ENCODE results near the gene TERF2IP. TPM values are rescaled to one million over a fixed set of nuclear protein-coding genes. Genes with fewer than 3 reads are reported as not detected.

TERF2IP gene
- total RNA-seq, 1 donor from 2014 or later = 65.1 TPM

GRCh38 chr16:75632857-75633256, 14.7 kb upstream of the TERF2IP start:
- no peaks in the 10 kb centered on the region for H3K27me3 ChIP-seq
- H3K4me1 ChIP-seq = no peaks in the 10 kb centered on the region
- peaks cover 0 to 91% of the 10 kb centered on the region in 2 donors for H3K36me3 ChIP-seq

DNA sequence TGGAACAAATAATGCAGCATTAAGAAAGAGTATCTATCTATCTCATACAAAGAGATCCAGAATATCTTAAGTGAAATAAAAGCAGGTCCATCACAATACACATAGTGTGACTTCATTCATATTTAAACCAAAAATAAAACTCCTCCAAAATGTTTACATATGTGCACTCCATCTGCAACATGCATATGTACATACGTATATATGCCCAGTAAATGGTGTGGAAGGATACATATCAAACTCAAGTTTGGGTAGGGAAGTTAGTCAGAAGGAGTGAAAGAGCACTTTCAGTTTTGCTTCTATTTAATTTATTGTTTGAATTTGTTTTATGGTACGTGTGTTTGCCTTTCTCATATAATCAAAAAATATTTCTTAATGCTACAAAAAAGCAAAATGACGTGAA, 12.5 kb upstream of the TERF2IP start:
- TF ChIP-seq, protein P1, sequence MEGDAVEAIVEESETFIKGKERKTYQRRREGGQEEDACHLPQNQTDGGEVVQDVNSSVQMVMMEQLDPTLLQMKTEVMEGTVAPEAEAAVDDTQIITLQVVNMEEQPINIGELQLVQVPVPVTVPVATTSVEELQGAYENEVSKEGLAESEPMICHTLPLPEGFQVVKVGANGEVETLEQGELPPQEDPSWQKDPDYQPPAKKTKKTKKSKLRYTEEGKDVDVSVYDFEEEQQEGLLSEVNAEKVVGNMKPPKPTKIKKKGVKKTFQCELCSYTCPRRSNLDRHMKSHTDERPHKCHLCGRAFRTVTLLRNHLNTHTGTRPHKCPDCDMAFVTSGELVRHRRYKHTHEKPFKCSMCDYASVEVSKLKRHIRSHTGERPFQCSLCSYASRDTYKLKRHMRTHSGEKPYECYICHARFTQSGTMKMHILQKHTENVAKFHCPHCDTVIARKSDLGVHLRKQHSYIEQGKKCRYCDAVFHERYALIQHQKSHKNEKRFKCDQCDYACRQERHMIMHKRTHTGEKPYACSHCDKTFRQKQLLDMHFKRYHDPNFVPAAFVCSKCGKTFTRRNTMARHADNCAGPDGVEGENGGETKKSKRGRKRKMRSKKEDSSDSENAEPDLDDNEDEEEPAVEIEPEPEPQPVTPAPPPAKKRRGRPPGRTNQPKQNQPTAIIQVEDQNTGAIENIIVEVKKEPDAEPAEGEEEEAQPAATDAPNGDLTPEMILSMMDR (IDR thresholded peaks at IDR 0.05) = no peak
- TF ChIP-seq POLR2AphosphoS5 (IDR thresholded peaks at IDR 0.05; ENCODE audit: insufficient read depth in 1 of 2, low read depth in 1 of 2) = no peak
- no peak for DNase-seq (ENCODE audit: extremely low spot score in 2 of 2)
- Histone ChIP-seq H3K9me3 (no peaks in the 10 kb centered on the region), H3K4me1 (no peaks in the 10 kb centered on the region), H3K4me3 (no peak overlapping the region), H3K27ac (no peak overlapping the region), H3K27me3 (no peaks in the 10 kb centered on the region), H3K36me3 (peaks cover 0 to 94% of the 10 kb centered on the region in 2 donors)
- intact Hi-C loops (cut with DNase I) = no loop called here

More at GRCh38 chr16:75632857-75633256, 14.7 kb upstream of the TERF2IP start:
- Histone ChIP-seq H3K27ac (no peak overlapping the region), H3K4me3 (no peak overlapping the region), H3K9me3 (no peaks in the 10 kb centered on the region)
- no peak for DNase-seq (ENCODE audit: extremely low spot score in 2 of 2)
- no peak for TF ChIP-seq POLR2A (IDR thresholded peaks at IDR 0.05)
- TF ChIP-seq, protein P1 (IDR thresholded peaks at IDR 0.05) = no peak
- no peak for TF ChIP-seq POLR2AphosphoS5 (IDR thresholded peaks at IDR 0.05; ENCODE audit: insufficient read depth in 1 of 2, low read depth in 1 of 2)
- intact Hi-C loops (cut with DNase I) = no loop called here

- H3K36me3 ChIP-seq = peaks cover 0 to 63% of the 10 kb centered on the region in 2 donors
These were observed 7.0 kb upstream of the TERF2IP start for GRCh38 chr16:75640598-75640997.

DNA sequence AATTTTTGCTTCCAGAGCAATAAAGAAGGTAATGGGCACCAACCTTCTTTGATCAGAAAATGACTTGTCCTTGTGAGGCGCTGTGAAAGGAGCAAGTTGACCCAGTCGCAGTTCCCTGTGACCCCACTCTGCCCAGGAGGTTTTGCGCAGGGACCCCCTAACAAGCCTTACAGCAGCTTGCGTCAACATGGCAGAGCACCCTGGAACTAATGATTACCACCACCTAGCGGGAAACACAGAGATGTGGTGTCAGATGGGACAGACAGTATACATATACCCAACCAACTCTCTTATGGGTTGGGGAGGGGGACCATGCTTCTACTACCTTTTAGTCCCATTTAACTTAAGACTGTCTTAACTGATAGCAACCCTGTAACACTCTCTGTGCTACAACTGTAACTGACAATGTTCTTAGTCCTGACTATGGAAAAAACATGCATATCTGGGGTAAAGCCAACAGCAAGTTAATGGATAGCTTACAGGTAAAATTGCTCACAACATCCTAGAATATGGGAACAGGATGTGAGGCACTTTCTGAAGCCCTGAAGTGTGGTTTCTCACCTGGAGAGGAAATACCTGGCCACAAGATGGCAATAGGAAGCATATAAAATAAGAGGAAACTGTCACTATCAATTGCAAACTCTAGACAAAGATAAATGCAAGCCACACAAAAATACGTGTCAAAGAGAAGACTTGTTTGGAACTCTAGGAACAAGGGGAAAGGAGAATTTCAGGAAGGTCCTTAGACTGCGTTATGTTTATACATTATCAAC, 3.1 kb upstream of the TERF2IP start:
- no peak for DNase-seq (ENCODE audit: extremely low spot score in 2 of 2)
- H3K4me3 ChIP-seq = no peak overlapping the region
- no peak overlapping the region for H3K27ac ChIP-seq
- H3K9me3 ChIP-seq = no peaks in the 10 kb centered on the region
- TF ChIP-seq, protein P1 (IDR thresholded peaks at IDR 0.05) = no peak
- TF ChIP-seq POLR2AphosphoS5 (IDR thresholded peaks at IDR 0.05; ENCODE audit: insufficient read depth in 1 of 2, low read depth in 1 of 2) = no peak
- TF ChIP-seq POLR2A (IDR thresholded peaks at IDR 0.05) = no peak
- H3K4me1 ChIP-seq = peaks cover 38% of the 10 kb centered on the region
- no peaks in the 10 kb centered on the region for H3K27me3 ChIP-seq
- H3K36me3 ChIP-seq = peaks cover 0 to 30% of the 10 kb centered on the region in 2 donors
- intact Hi-C loops (cut with DNase I) = no loop called here

More at GRCh38 chr16:75640598-75640997, 7.0 kb upstream of the TERF2IP start:
- H3K27me3 ChIP-seq = no peaks in the 10 kb centered on the region
- no peak overlapping the region for H3K4me3 ChIP-seq
- H3K27ac ChIP-seq = no peak overlapping the region
- TF ChIP-seq, protein P1 (IDR thresholded peaks at IDR 0.05) = no peak
- no peaks in the 10 kb centered on the region for H3K9me3 ChIP-seq
- DNase-seq (ENCODE audit: extremely low spot score in 2 of 2) = no peak
- peaks cover 23% of the 10 kb centered on the region for H3K4me1 ChIP-seq
- intact Hi-C loops (cut with DNase I) = no loop called here

DNA sequence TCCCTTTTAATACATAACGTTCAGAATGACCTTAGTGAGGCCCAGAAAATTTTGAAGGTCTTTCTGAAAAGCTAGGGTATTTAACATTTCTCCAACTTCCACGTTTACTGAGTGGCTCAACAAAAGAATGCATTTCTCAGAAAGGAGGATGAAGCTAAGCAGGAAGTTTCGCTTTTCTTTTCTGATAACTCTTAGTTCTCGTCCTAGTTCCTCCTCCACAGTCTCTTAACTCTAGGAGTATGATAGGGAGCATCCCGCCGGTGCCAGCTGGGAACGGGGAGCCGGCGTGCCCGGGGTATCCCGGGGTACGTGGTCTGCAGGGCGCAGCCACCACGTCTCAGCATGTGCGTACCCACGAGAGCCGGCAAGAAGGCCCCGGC, 471 bp upstream of the TERF2IP start:
- Histone ChIP-seq H3K27ac (peak overlapping the region; percentile 99), H3K9me3 (no peaks in the 10 kb centered on the region), H3K4me1 (peaks cover 64% of the 10 kb centered on the region), H3K36me3 (peaks cover 0 to 8% of the 10 kb centered on the region in 2 donors), H3K27me3 (no peaks in the 10 kb centered on the region), H3K4me3 (peak overlapping the region; percentile 90 to 100)
- TF ChIP-seq, protein P1 (IDR thresholded peaks at IDR 0.05) = no peak
- no peak for TF ChIP-seq POLR2A (IDR thresholded peaks at IDR 0.05)
- TF ChIP-seq POLR2AphosphoS5 (IDR thresholded peaks at IDR 0.05; ENCODE audit: insufficient read depth in 1 of 2, low read depth in 1 of 2) = no peak
- intact Hi-C loops (cut with DNase I) = no loop called here
- no peak for DNase-seq (ENCODE audit: extremely low spot score in 2 of 2)
